ENCODE data around the gene HMGXB4. TPM values are rescaled to one million over a fixed set of nuclear protein-coding genes. Genes with fewer than 3 reads are reported as not detected.

HMGXB4 gene
- total and polyA plus RNA-seq, 9 of the 15 experiments (the other 6 are each of a cell fraction or from before 2014, with no cell fraction given) = 9.9 to 31.4 (median 24.8) TPM

DNA sequence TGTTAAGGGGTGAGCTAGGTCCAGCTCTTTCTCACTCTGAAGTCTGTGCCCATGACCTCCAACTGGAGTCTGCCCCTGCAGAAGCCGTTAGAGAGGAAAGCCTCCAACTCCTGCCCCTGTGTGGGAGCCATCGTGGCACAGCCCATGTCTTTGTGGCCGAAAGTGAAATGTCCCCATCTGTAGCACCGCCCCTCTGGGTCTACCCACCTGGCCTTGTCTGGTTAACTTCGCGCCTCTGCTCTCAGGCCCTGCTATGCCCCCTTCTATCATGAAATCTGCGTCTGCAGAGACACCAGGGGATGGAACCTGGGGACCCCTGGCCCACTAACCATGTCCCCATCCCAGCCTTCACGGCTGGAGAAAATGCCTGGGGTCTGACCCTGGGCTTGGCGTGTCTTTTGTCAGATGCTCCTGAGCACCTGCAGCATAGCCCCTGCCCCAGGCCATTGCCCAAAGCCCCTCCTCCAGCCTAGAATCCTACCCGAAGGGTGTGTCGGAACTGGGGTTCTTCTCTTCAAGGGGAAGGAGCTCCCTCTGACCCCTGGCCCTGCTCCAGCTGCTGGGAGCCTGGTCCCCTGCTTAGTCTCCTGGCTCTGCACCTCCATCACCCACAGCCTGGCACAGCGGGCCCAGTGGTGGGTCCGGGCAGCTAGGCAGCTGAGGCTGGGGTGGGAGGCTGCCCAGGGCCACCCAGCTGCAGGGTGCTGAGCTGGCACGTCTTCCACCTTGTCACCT is 87.8 kb downstream of the HMGXB4 start:
- in situ Hi-C loops (cut with MboI) (no loop called here), intact Hi-C loops (cut with micrococcal nuclease) (no loop called here)
- DNase-seq (ENCODE audit: extremely low read depth in 1 of 4, low spot score in 3 of 4) (no peak), FAIRE-seq (no peak), ATAC-seq (no peak)
- no peak overlapping the region for H3K27ac ChIP-seq (ENCODE audit: extremely low read depth, low read depth, low read length)
- TF ChIP-seq, protein P1, sequence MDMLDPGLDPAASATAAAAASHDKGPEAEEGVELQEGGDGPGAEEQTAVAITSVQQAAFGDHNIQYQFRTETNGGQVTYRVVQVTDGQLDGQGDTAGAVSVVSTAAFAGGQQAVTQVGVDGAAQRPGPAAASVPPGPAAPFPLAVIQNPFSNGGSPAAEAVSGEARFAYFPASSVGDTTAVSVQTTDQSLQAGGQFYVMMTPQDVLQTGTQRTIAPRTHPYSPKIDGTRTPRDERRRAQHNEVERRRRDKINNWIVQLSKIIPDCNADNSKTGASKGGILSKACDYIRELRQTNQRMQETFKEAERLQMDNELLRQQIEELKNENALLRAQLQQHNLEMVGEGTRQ (CRISPR knock-in tag; IDR thresholded peaks at IDR 0.05) = no peak
- TF ChIP-seq SMARCC2 (IDR thresholded peaks at IDR 0.05; ENCODE audit: low read depth) = no peak
- TF ChIP-seq CCNT2 (IDR thresholded peaks at IDR 0.05; ENCODE audit: borderline replicate concordance, extremely low read depth, insufficient read length, low read depth, low read length) = no peak
- TF ChIP-seq DMBX1 (CRISPR knock-in tag; IDR thresholded peaks at IDR 0.05; ENCODE audit: borderline replicate concordance) = no peak
- TF ChIP-seq NCOA1 (IDR thresholded peaks at IDR 0.05; ENCODE audit: low read depth) = no peak
- no peaks in the 10 kb centered on the region for H3K9me3 ChIP-seq (replicated peaks; ENCODE audit: control insufficient read depth, insufficient read depth, low read depth, low read length)
- H2AFZ ChIP-seq (ENCODE audit: low read depth, low read length) = no peak overlapping the region
- 71% methylated on average over 11 of the region's 14 CpGs for WGBS (ENCODE audit: insufficient coverage, low coverage, missing lambda C conversion rate)
- ChIA-PET POLR2A (interaction anchor here (0.6 kb wide), 1 partner anchor 276 kb away, joined by 3 read pairs; no protein-coding TSS in a partner anchor), CTCF (ENCODE audit: low intra/inter-chr PET ratio) (no interaction called here)
- peaks cover 3% of the 10 kb centered on the region; the same call in 1 of the 3 replicates for H3K36me3 ChIP-seq (ENCODE audit: control insufficient read depth, insufficient read depth, low read length)
- H4K20me1 ChIP-seq (replicated peaks; ENCODE audit: control insufficient read depth, insufficient read depth, low read length) = no peaks in the 10 kb centered on the region
- H3K4me3 ChIP-seq = no peak overlapping the region
- no peaks in the 10 kb centered on the region for H3K79me2 ChIP-seq (ENCODE audit: control insufficient read depth, insufficient read depth, low read length)
- H3K4me2 ChIP-seq (ENCODE audit: insufficient read depth, low read length) = no peak overlapping the region
- peaks cover 0 to 5% of the 10 kb centered on the region in 2 experiments; a peak in 2 of 5 replicates for H3K4me1 ChIP-seq (replicated peaks in 1 of 2; ENCODE audit: control insufficient read depth in 2 of 2, insufficient read depth in 2 of 2, low read length in 2 of 2)
- H3K9me1 ChIP-seq (ENCODE audit: control insufficient read depth, insufficient read depth, low read length) = no peaks in the 10 kb centered on the region
- no peaks in the 10 kb centered on the region for H3K27me3 ChIP-seq (ENCODE audit: control insufficient read depth in 2 of 2, insufficient read depth in 2 of 2, low read length in 2 of 2)
- no peak overlapping the region for H3K9ac ChIP-seq (ENCODE audit: insufficient read depth in 1 of 2, low read depth in 2 of 2, low read length in 2 of 2)
- BruUV-seq (replicated peaks) = no TSS peak

Small RNA genes within 50 kb of the gene (microRNA-seq; reads per million reads assigned to microRNA genes)
- gene MIR3909 (ENCODE audit: borderline microRNAs expressed) (4.5 reads per million, percentile 44 among the genes with 10 or more reads in this experiment), gene MIR6069 (ENCODE audit: borderline microRNAs expressed) (not detected)

Small RNA genes within 50 kb of the gene (small RNA-seq; reads per million reads assigned to genes)
- gene MIR3909 (5.0 reads per million, percentile 92 among the genes with 10 or more reads in this experiment), gene MIR6069 (not detected), gene RNU7-167P (not detected)

Other genes starting within 250 kb of the HMGXB4 start
- 0.05 and 0.16 TPM in 2 replicates for gene ISX, start 191.3 kb upstream of the HMGXB4 start, total RNA-seq (2014; rRNA removed)
- 0.06 and 0.07 TPM in 2 replicates for gene ISX, start 191.3 kb upstream of the HMGXB4 start, total RNA-seq (2014; rRNA removed; fragmentation: Illumina TruSeq; extraction: Trizol)
- gene ISX, start 191.3 kb upstream of the HMGXB4 start, total RNA-seq (2015; rRNA removed; fragmentation: Illumina TruSeq; extraction: Trizol) = 0.19 and 0.36 TPM in 2 replicates
- 0.07 and 0.18 TPM in 2 replicates for gene ISX, start 191.3 kb upstream of the HMGXB4 start, total RNA-seq (2021)
- gene ISX, start 191.3 kb upstream of the HMGXB4 start, polyA plus RNA-seq (2011; rRNA removed) = 0.08 and 0.25 TPM in 2 replicates
- gene ISX, start 191.3 kb upstream of the HMGXB4 start, polyA plus RNA-seq (2014; fragmentation: Illumina TruSeq; extraction: Trizol) = 0.09 TPM in 1 of 2 replicates, not detected in the other
- gene ISX, start 191.3 kb upstream of the HMGXB4 start, polyA plus RNA-seq (2014; fragmentation: Nextera tagmentation; extraction: Ambion mirVana) = under 1 TPM; 0.03 to 0.06 TPM
- gene ISX, start 191.3 kb upstream of the HMGXB4 start, polyA plus RNA-seq (2014; rRNA removed) = 0.11 and 0.12 TPM in 2 replicates
- gene TOM1, start 42.4 kb downstream of the HMGXB4 start, total RNA-seq (2014; rRNA removed) = 12.0 and 14.8 TPM in 2 replicates
- 5.9 and 6.3 TPM in 2 replicates for gene TOM1, start 42.4 kb downstream of the HMGXB4 start, total RNA-seq (2014; rRNA removed; fragmentation: Illumina TruSeq; extraction: Trizol)
- 9.9 and 10.3 TPM in 2 replicates for gene TOM1, start 42.4 kb downstream of the HMGXB4 start, total RNA-seq (2015; rRNA removed; fragmentation: Illumina TruSeq; extraction: Trizol)
- gene TOM1, start 42.4 kb downstream of the HMGXB4 start, total RNA-seq (2021) = 12.6 and 13.7 TPM in 2 replicates
- 18.2 and 24.5 TPM in 2 replicates for gene TOM1, start 42.4 kb downstream of the HMGXB4 start, polyA plus RNA-seq (2011; rRNA removed)
- 17.9 and 20.6 TPM in 2 replicates for gene TOM1, start 42.4 kb downstream of the HMGXB4 start, polyA plus RNA-seq (2014; fragmentation: Illumina TruSeq; extraction: Trizol)
- gene TOM1, start 42.4 kb downstream of the HMGXB4 start, polyA plus RNA-seq (2014; fragmentation: Nextera tagmentation; extraction: Ambion mirVana) = 1 to 10 TPM in 1 of 2 experiments, under 1 TPM in 1; 0.64 to 1.2 TPM
- 13.1 and 13.9 TPM in 2 replicates for gene TOM1, start 42.4 kb downstream of the HMGXB4 start, polyA plus RNA-seq (2014; rRNA removed)
- gene HMOX1, start 123.6 kb downstream of the HMGXB4 start, total RNA-seq (2014; rRNA removed) = not detected in 2 replicates
- gene HMOX1, start 123.6 kb downstream of the HMGXB4 start, total RNA-seq (2014; rRNA removed; fragmentation: Illumina TruSeq; extraction: Trizol) = not detected in 2 replicates
- gene HMOX1, start 123.6 kb downstream of the HMGXB4 start, total RNA-seq (2015; rRNA removed; fragmentation: Illumina TruSeq; extraction: Trizol) = not detected in 2 replicates
- 0.20 TPM in 1 of 2 replicates, not detected in the other for gene HMOX1, start 123.6 kb downstream of the HMGXB4 start, total RNA-seq (2021)
- 0.05 TPM in 1 of 2 replicates, not detected in the other for gene HMOX1, start 123.6 kb downstream of the HMGXB4 start, polyA plus RNA-seq (2011; rRNA removed)
- not detected in 2 replicates for gene HMOX1, start 123.6 kb downstream of the HMGXB4 start, polyA plus RNA-seq (2014; fragmentation: Illumina TruSeq; extraction: Trizol)
- not detected for gene HMOX1, start 123.6 kb downstream of the HMGXB4 start, polyA plus RNA-seq (2014; fragmentation: Nextera tagmentation; extraction: Ambion mirVana)
- gene HMOX1, start 123.6 kb downstream of the HMGXB4 start, polyA plus RNA-seq (2014; rRNA removed) = not detected in 2 replicates
- 102 and 119 TPM in 2 replicates for gene MCM5, start 142.6 kb downstream of the HMGXB4 start, total RNA-seq (2014; rRNA removed)
- gene MCM5, start 142.6 kb downstream of the HMGXB4 start, total RNA-seq (2014; rRNA removed; fragmentation: Illumina TruSeq; extraction: Trizol) = 35.3 and 53.6 TPM in 2 replicates
- 64.2 and 66.9 TPM in 2 replicates for gene MCM5, start 142.6 kb downstream of the HMGXB4 start, total RNA-seq (2015; rRNA removed; fragmentation: Illumina TruSeq; extraction: Trizol)
- gene MCM5, start 142.6 kb downstream of the HMGXB4 start, total RNA-seq (2021) = 173 and 180 TPM in 2 replicates
- 66.1 and 116 TPM in 2 replicates for gene MCM5, start 142.6 kb downstream of the HMGXB4 start, polyA plus RNA-seq (2011; rRNA removed)
- 65.1 and 91.4 TPM in 2 replicates for gene MCM5, start 142.6 kb downstream of the HMGXB4 start, polyA plus RNA-seq (2014; fragmentation: Illumina TruSeq; extraction: Trizol)
- gene MCM5, start 142.6 kb downstream of the HMGXB4 start, polyA plus RNA-seq (2014; fragmentation: Nextera tagmentation; extraction: Ambion mirVana) = 10 to 100 TPM in 1 of 2 experiments, 1 to 10 TPM in 1; 5.6 to 11.8 TPM
- 72.4 and 73.5 TPM in 2 replicates for gene MCM5, start 142.6 kb downstream of the HMGXB4 start, polyA plus RNA-seq (2014; rRNA removed)